Measurements from ENCODE around the gene SNX25.

- TF ChIP-seq CTCF (IDR thresholded peaks at IDR 0.05; ENCODE audit: poor library complexity, severe bottlenecking) = no peak
- TF ChIP-seq EZH2 (IDR thresholded peaks at IDR 0.05; ENCODE audit: borderline replicate concordance, insufficient read depth, low read length, poor library complexity, severe bottlenecking) = no peak
- TF ChIP-seq RAD21 (conservative IDR thresholded peaks at IDR 0.05) = no peak
- no peak for TF ChIP-seq POLR2AphosphoS5 (IDR thresholded peaks at IDR 0.05)
- no peak for TF ChIP-seq EP300 (conservative IDR thresholded peaks at IDR 0.05; ENCODE audit: poor library complexity, severe bottlenecking)
- TF ChIP-seq SMC3 (conservative IDR thresholded peaks at IDR 0.05; ENCODE audit: poor library complexity) = no peak
- no peak for TF ChIP-seq REST (IDR thresholded peaks at IDR 0.05; ENCODE audit: borderline replicate concordance)
- no peak for TF ChIP-seq TAF1 (IDR thresholded peaks at IDR 0.05; ENCODE audit: low read depth)
- no peak for TF ChIP-seq MXI1 (conservative IDR thresholded peaks at IDR 0.05; ENCODE audit: poor library complexity, severe bottlenecking)
Observed at GRCh38 chr4:185238750-185239149, 29.4 kb downstream of the SNX25 start.

Data from neural cell (in vitro differentiated cells).